Fibroblast of lung (primary cell): ENCODE results near the gene S100A10. TPM values are rescaled to one million over a fixed set of nuclear protein-coding genes. Genes with fewer than 3 reads are reported as not detected.
A peak's percentile ranks its signal among the peaks of the same experiment; 100 is the strongest.

Source experiments
- DNase-seq, 2 donors: peaks; one replicate each; pipeline versions ENCODE4 v3.0.0 to v3.0.0-alpha.2; 2010; ENCODE audit warnings: low read depth in 2 of 2
- H2AFZ ChIP-seq: 2 replicates; pipeline ENCODE4 v1.5.1; 2012; ENCODE audit warnings: low read length, control low read depth, inconsistent platforms
- H3K27ac ChIP-seq: 2 replicates; pipeline ENCODE4 v1.5.1; 2011; ENCODE audit warnings: low read length, control low read depth; ENCODE audit not compliant: insufficient read depth
- H3K27me3 ChIP-seq: 2 replicates; pipeline ENCODE4 v1.5.1; 2011; ENCODE audit warnings: mild to moderate bottlenecking, low read length; ENCODE audit not compliant: control insufficient read depth, insufficient read depth
- H3K36me3 ChIP-seq: 2 replicates; pipeline ENCODE4 v1.5.1; 2011; ENCODE audit warnings: low read length; ENCODE audit not compliant: control insufficient read depth, insufficient read depth
- H3K4me1 ChIP-seq: 2 replicates; pipeline ENCODE4 v1.5.1; 2011; ENCODE audit warnings: low read length; ENCODE audit not compliant: control insufficient read depth, insufficient read depth; ENCODE audit errors: extremely low read depth
- H3K4me2 ChIP-seq: 2 replicates; pipeline ENCODE4 v1.5.1; 2011; ENCODE audit warnings: low read length, control low read depth; ENCODE audit not compliant: insufficient read depth; ENCODE audit errors: extremely low read depth
- H3K4me3 ChIP-seq, 4 experiments: fragments of 200-600 bp in 1 of 4; sonication (generic) in 1 of 4; replicated peaks in 1 of 4; 2 replicates each; pipeline ENCODE4 v1.5.1; 2011 to 2016; ENCODE audit warnings: low read length in 4 of 4, low read depth in 3 of 4, mild to moderate bottlenecking in 3 of 4, control low read depth in 2 of 4, inconsistent platforms in 1 of 4, mixed read lengths in 1 of 4; ENCODE audit not compliant: insufficient read depth in 1 of 4; ENCODE audit errors: control extremely low read depth in 1 of 4
- H3K79me2 ChIP-seq: 2 replicates; pipeline ENCODE4 v1.5.1; 2012; ENCODE audit warnings: mild to moderate bottlenecking, low read length, inconsistent platforms; ENCODE audit not compliant: control insufficient read depth, insufficient read depth
- H3K9ac ChIP-seq: 2 replicates; pipeline ENCODE4 v1.5.1; 2011; ENCODE audit warnings: mild to moderate bottlenecking, low read length, control low read depth; ENCODE audit not compliant: insufficient read depth
- H3K9me3 ChIP-seq: 2 replicates; pipeline ENCODE4 v1.5.1; 2012; ENCODE audit warnings: low read depth, low read length; ENCODE audit not compliant: control insufficient read depth, insufficient read depth
- H4K20me1 ChIP-seq: 2 replicates; pipeline ENCODE4 v1.5.1; 2011; ENCODE audit warnings: low read length; ENCODE audit not compliant: control insufficient read depth, insufficient read depth; ENCODE audit errors: extremely low read depth
- CTCF ChIP-seq, 2 donors: IDR thresholded peaks in 1 of 2; conservative IDR thresholded peaks in 1 of 2; 1 replicate in 1 of 2; 2 replicates in 1 of 2; pipeline ENCODE4 v1.5.1; 2011 to 2012; ENCODE audit warnings: low read length in 2 of 2, control low read depth in 1 of 2, inconsistent platforms in 1 of 2, low read depth in 1 of 2, mild to moderate bottlenecking in 1 of 2
- EZH2 ChIP-seq: IDR thresholded peaks from 2 replicates; pipeline ENCODE4 v1.5.1; 2012; ENCODE audit warnings: low read length, control low read depth, mild to moderate bottlenecking; ENCODE audit errors: missing control alignments
- polyA plus RNA-seq, 2 donors: library from polyadenylated mRNA; depleted of rRNA in 1 of 2; stranded (reverse) in 1 of 2; unstranded in 1 of 2; fragments of >200 nt; gene quantifications; 2 replicates each; pipeline ENCODE4 v1.2.1, GENCODE V29; 2011 to 2012; ENCODE audit warnings: missing spikeins in 1 of 2
- total RNA-seq: library from RNA; depleted of rRNA; stranded (reverse); fragments of >200 nt; gene quantifications from 2 replicates; pipeline ENCODE4 v1.2.1, GENCODE V29; 2014

S100A10 gene
- total and polyA plus RNA-seq, 2 donors (not counting 1 experiment from before 2014, with no cell fraction given): 141 to 750 TPM

- Histone ChIP-seq H4K20me1 (no peaks in the 10 kb centered on the region), H3K36me3 (no peaks in the 10 kb centered on the region), H3K4me1 (peaks cover 2% of the 10 kb centered on the region), H2AFZ (no peak overlapping the region), H3K4me3 (no peak overlapping the region), H3K9me3 (no peaks in the 10 kb centered on the region), H3K9ac (no peak overlapping the region), H3K27ac (no peak overlapping the region), H3K4me2 (no peak overlapping the region), H3K79me2 (no peaks in the 10 kb centered on the region), H3K27me3 (peaks cover 2% of the 10 kb centered on the region)
- no peak for TF ChIP-seq CTCF (conservative IDR thresholded peaks at IDR 0.05 in 1 of 2, IDR thresholded peaks at IDR 0.05 in 1 of 2; ENCODE audit: low read depth in 1 of 2, low read length in 2 of 2)
- no peak for TF ChIP-seq EZH2
- no peak for DNase-seq
These were observed 57.0 kb downstream of the S100A10 start for GRCh38 chr1:151936653-151937052.

DNA sequence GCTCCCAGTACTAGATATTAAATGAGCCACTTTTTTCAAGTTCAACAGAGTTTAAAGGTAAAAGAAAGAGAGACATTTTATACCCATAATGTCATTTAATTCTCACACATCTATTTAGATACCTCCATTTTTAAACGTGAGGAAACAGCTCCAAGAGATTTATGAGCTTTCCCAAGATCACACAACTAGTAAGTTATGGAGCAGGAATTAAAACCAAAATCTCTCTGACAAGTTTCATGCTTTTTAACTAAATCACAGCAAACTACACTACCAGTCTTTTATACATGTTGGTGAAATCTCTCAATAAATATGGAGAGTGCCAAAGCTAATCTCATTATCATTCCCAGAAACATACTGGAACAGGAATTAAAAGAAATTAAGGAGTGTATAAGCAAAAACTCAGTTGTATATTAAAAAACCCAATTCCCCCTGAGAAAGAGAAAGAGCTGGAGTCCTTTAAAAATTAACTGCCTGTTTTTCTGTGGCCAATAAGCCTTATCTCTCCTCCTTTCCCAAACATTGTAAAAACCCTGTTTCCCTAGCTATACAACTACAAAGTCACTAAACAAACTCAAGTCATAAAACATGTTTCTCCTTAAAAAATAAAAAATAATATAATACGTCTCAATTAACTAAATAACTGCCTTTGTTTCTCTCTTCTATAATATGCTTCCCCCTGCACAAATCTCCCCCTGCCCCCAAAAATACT is 57.6 kb downstream of the S100A10 start:
- no peak overlapping the region for H3K4me2 ChIP-seq
- no peak overlapping the region for H3K27ac ChIP-seq
- no peak overlapping the region for H3K4me3 ChIP-seq
- H3K36me3 ChIP-seq: no peaks in the 10 kb centered on the region
- H3K27me3 ChIP-seq: peaks cover 3% of the 10 kb centered on the region
- no peak overlapping the region for H2AFZ ChIP-seq
- no peak for DNase-seq
- H3K79me2 ChIP-seq: no peaks in the 10 kb centered on the region
- no peak for TF ChIP-seq CTCF (conservative IDR thresholded peaks at IDR 0.05 in 1 of 2, IDR thresholded peaks at IDR 0.05 in 1 of 2; ENCODE audit: low read depth in 1 of 2, low read length in 2 of 2)
- no peak for TF ChIP-seq EZH2
- H4K20me1 ChIP-seq: no peaks in the 10 kb centered on the region
- H3K9ac ChIP-seq: no peak overlapping the region
- H3K4me1 ChIP-seq: peaks cover 2% of the 10 kb centered on the region
- H3K9me3 ChIP-seq: no peaks in the 10 kb centered on the region

DNA sequence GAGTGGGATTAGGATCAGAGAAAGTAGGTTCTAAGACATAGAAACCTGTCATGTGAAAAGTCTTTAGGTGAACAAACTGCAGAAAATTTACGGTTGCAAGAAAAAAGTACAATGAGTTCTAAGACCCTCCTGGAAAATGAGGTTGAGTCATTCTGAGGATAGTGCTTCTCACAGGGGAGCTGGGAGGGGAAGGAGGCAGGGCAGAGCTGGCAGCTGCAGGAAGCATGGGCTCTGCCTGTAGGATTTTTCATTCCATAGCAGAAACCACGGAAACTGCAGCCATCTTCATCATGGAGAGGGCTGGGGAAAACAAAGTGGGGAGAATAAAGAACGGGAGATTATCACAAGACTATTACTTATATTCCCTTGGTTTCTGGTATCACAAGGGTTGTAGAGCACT is 58.5 kb downstream of the S100A10 start:
- Histone ChIP-seq H2AFZ (no peak overlapping the region), H3K4me2 (no peak overlapping the region)

More for the DNA sequence above, 58.5 kb downstream of the S100A10 start:
- no peak overlapping the region for H3K27ac ChIP-seq
- no peaks in the 10 kb centered on the region for H3K79me2 ChIP-seq
- H3K36me3 ChIP-seq: no peaks in the 10 kb centered on the region
- no peak overlapping the region for H3K9ac ChIP-seq
- H3K9me3 ChIP-seq: no peaks in the 10 kb centered on the region
- peak in 1 of 2 donors; percentile 59 for DNase-seq
- no peaks in the 10 kb centered on the region for H4K20me1 ChIP-seq
- peaks cover 3% of the 10 kb centered on the region for H3K27me3 ChIP-seq
- H3K4me1 ChIP-seq: no peaks in the 10 kb centered on the region
- no peak overlapping the region for H3K4me3 ChIP-seq
- TF ChIP-seq EZH2 (no peak), CTCF (conservative IDR thresholded peaks at IDR 0.05 in 1 of 2, IDR thresholded peaks at IDR 0.05 in 1 of 2; ENCODE audit: low read depth in 1 of 2, low read length in 2 of 2) (no peak)
